Tongue (tissue), 2 donors: Measurements from ENCODE around the gene CCBE1. TPM values are rescaled to one million over a fixed set of nuclear protein-coding genes. Genes with fewer than 3 reads are reported as not detected.
"Not testable (repeated sequence)": the region's sequence is repeated elsewhere in the genome, so short reads cannot be mapped to it uniquely, and the experiment has no call there.

ENCODE experiments used
- DNase-seq: peaks from one replicate; pipeline ENCODE4 v3.0.0-alpha.2; 2015
- total RNA-seq: library from RNA; depleted of rRNA; stranded (reverse); fragments of >200 nt; gene quantifications from one replicate; pipeline ENCODE4 v1.2.3, GENCODE V29; 2014

CCBE1 gene
- total RNA-seq, 1 donor from 2014 or later: 5.3 TPM

DNA sequence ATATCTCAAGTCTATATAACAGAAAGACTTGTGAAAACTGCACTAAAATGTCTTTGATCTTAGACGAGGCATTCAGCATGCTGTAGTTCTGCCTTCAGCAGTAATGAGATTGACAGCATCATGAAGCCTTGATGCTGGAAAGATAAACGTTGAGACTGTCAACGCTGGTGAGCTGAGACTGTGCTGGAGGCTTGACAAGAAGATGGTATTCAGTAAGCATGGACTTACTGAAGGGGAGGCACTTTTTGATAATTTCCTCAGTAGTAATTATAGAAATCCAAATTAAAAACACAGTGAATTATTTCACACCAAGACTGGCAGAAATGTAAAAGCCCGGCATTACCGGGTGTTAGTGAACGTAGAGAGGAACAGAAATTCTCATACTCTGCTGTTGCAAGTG, 162.2 kb downstream of the CCBE1 start:
- no peak for DNase-seq

DNA sequence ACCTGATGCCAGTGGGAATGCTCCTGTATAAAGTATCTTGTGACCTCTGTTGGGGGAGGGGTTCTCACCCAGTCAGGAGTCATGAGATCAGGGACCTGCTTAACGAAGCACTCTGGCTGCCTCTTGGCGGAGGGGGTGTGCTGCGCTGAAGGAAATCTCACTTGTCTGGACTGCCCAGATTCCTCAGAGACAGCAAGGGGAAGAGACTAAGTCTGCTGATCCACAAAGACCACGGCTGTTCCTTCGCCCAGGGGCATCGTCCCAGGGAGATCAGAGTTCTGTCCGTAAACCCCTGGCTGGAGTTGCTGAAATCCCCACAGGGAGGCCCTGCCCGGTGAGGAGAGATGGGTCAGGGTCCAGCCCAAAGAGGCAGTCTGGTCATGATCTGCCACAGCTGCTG, 168.4 kb downstream of the CCBE1 start:
- DNase-seq: no peak

GRCh38 chr18:59520562-59521355, 176.5 kb downstream of the CCBE1 start:
- no peak for DNase-seq

DNA sequence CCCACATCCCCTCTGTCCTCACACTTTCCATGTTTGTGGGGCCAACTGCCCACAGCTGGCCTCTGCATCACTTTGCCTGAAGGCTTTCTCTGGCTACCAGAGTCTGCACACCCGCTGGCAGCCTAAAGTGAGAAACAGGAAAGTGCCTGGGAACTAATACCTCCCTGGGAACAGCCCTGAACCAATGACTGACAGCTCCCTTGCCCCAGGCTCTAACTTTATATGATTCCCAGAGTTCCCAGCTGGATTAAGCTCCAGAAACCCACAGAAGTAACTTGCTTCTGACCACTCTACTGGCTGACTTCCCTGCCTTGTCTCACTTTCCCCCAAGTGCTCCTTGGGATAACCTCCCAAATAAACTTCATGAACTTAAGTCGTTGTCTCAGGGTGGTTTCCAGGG, 178.5 kb downstream of the CCBE1 start:
- no peak for DNase-seq

DNA sequence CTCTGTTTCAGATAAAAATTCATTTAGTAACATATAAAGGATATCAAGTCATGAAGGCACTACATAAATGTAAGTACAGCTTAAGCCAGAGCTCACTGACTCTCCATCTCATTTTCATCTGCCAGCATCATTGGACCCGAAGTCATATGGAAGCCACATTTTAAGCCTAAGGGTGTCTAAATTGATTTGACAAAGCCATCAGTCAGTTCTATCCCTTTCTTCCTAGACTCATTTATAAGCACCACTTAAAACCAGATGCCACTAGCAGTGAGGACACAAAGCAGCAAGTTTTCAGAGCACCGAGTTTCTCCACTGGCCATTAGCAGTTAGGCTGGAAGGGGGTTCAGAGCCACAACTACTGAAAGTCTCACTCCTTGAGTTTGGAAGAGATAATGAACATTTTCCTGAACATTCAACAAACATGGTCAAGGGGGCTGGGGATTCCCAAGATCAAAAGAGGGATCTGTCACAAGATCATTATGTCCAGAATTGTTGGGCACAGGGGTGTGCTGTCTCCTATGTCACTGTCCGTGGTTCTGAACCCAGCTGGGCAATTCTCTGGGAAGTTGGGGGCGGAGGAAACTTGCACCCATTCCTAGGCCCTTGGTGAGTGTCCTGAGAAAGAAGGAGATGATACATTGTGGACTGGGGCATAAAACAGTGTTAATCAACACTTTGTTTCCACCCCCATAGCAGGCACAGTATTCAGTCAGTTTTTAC, 179.6 kb downstream of the CCBE1 start:
- DNase-seq: peak; percentile 59

GRCh38 chr18:59516356-59517155, 180.7 kb downstream of the CCBE1 start:
- peak; percentile 7 for DNase-seq

DNA sequence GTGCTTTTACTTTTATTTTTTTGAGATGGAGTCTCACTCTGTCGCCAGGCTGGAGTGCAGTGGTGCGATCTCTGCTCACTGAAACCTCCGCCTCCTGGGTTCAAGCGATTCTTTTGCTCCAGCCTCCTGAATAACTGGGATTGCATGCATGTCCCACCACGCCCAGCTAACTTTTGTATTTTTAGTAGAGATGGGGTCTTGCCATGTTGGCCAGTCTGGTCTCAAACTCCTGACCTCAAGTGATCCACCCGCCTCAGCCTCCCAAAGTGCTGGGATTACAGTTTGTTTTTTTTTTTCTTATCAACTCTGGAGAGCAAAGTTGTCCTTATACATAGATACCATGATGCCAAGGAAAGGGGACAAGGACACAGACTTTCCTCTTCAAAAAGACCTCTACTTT, 181.3 kb downstream of the CCBE1 start:
- not testable (repeated sequence) for DNase-seq

DNA sequence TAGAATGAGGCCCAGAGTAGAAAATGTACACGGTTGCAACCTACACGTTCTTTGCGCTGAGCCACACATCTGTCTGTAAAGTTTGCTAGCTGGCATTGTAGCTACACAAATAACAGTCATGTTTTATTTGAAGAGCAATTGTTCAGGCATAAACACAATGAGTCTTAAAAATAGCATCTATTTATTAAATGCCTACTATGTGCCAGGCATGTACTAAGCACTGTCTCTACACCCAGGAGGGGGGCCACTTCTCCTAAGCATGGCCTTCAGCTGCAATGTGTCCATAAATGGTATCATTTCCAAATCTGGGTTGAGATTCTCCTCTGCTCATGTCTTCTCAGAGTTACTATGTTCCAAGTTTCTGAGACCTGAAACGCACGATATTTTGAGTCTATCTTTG, 182.1 kb downstream of the CCBE1 start:
- no peak for DNase-seq

DNA sequence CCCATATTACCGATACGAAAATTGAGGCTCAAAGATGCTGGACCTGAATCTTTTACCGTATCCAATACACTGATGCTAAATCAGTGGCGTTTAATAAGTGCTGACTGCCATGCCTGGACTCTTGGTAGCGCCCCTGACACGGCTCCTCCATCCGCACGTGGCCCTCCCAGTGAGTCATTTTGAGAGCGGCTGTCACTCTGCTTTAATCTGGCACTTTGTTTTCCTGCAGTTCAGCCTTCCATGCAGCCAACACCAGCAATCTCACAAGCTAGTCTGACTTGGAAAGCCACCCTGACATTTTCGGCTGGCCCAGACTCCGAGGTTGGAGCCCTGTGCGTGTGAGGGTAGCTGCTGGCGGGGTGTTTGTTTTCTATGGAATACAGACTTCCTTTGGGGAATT, 183.0 kb downstream of the CCBE1 start:
- peak; percentile 48 for DNase-seq

- no peak for DNase-seq
Observed at GRCh38 chr18:59512025-59512755, 185.0 kb downstream of the CCBE1 start.

DNA sequence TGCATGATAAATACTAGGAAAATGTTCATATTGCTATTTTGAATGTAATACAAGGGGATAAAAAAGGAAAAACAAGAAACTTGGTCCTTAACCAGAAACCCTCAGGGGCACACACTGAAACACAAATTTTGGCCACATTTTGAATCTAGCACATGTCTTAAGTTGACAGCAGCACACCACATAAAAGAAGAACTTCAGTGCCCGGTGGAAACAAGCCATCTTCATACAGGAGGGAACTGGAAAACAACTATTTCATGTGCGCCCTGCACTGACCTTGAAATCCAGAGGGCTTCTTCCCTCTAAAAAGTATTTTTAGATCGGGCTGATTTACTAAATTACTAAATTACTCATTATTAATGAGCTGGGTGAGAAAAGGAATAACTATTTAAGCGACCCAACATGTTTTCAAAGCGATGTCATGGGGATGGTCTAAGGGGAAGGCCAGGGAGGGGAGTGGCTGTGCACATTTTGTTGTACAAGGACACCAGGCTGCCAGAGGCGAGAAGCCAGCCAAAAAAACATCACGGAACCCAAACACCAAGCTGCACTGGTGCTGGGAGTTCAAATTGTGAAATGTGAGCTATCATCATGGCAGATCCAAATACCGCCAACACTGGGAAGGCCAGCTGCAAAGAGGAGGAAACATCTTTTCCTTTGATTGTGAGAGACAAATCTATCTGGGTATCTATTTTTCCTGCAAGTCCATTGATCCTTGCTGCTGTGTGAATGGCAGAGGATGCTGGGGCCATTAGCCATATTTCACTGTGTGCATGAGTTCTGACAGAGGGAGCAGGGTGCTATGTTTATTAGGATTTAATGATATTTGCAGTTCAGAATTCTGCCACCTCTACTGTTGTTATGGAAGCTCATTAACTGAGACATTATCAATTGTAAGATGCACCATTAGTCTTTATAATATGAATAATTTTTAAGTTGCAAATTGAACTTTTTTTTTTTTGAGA, 187.5 kb downstream of the CCBE1 start:
- no peak for DNase-seq

GRCh38 chr18:59505356-59505755, 191.9 kb downstream of the CCBE1 start:
- DNase-seq: no peak

GRCh38 chr18:59502274-59503175, 194.7 kb downstream of the CCBE1 start:
- peak; percentile 92 for DNase-seq

- peak; percentile 70 for DNase-seq
Observed at GRCh38 chr18:59501920-59502273, 195.3 kb downstream of the CCBE1 start.

DNA sequence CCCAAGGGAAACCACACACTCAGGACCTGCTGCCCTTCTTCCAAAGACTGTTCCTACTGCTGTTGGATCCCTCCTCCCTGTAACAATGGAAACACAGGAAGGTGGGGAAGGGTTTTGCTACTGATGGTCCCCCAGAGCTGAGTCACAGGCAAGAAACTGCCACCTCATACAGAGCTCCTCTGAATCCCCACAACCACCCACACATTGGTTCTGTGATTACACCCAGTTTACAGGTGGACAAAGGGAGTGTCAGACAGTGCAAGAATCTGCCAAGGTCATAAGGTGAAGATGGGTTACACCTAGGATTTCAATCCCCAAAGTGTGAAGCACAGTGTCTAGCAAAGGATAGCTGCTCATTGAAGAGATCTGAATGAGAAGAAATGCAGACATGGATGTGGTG, 196.5 kb downstream of the CCBE1 start:
- DNase-seq: no peak

DNA sequence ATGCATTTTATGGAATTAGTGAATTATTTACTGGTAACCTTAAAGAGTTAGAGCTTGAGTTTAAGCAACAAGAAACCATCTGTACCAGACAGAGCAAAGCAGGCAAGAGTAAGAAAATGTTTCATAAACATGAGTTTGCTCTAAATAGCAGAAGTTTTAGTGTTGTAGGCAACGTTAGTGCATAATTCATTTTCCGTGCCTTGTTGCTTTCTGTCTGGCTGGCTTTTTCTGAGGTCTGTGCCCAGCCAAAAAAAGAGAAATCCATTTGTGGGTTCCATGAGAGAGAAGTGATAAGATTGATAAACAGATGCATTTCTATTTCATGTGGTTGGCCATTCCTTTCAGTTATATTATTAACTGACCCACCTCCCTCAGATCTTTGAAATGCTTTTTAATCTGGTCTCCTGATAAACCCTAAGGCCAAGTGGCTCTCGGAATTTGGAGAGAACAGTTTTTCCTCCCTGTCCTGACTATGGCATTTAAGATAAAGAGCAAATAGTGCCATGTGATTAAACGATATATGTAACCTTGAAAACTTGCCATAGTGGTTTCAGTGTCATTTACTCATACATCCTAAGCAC, 198.6 kb downstream of the CCBE1 start:
- DNase-seq: no peak

- DNase-seq: no peak
Observed at GRCh38 chr18:59492756-59493421, 204.3 kb downstream of the CCBE1 start.

DNA sequence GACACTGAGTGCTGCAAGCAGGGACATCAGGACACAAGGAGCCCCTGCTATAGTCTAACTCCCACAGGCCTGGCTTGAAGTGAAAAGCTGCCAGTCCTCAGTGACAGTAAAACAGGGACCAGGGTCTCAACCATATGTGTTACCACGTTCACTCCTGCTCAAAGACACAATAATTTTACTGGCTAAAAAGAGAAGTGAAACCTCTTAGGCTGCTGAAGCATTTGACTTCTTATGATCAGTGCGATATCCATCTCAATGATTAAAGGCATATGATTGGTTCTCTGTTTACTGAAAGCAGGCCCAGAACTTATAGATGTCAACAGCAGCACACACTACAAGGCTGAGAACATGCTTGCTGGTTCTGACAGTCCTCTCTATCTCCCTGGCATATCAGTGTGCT, 208.3 kb downstream of the CCBE1 start:
- DNase-seq: no peak

- no peak for DNase-seq
Observed at GRCh38 chr18:59485382-59485781, 211.8 kb downstream of the CCBE1 start.
